ENCODE measurements around the gene PDZD2.

The PDZD2 gene

GRCh38 chr5:32123058-32123805 lies 484.3 kb downstream of the PDZD2 start:
- H3K27ac ChIP-seq, result no peak overlapping the region
- H3K9ac ChIP-seq, result no peak overlapping the region
- no peaks in the 10 kb centered on the region for H3K4me1 ChIP-seq
- no peak overlapping the region for H2AFZ ChIP-seq
- H3K4me3 ChIP-seq (ENCODE audit: low read depth, low read length), result no peak overlapping the region
- no peak for TF ChIP-seq CTCF (IDR thresholded peaks at IDR 0.05)
- no peaks in the 10 kb centered on the region for H3K9me3 ChIP-seq (ENCODE audit: control insufficient read depth, low read length)
- H3K79me2 ChIP-seq, result peaks cover 9% of the 10 kb centered on the region
- H3K36me3 ChIP-seq (ENCODE audit: control insufficient read depth, insufficient read depth, low read length), result no peaks in the 10 kb centered on the region
- no peak overlapping the region for H3K4me2 ChIP-seq (ENCODE audit: low read length)
- no peaks in the 10 kb centered on the region for H3K27me3 ChIP-seq (ENCODE audit: control insufficient read depth, insufficient read depth, low read length)

GRCh38 chr5:32123889-32124676 lies 485.2 kb downstream of the PDZD2 start:
- H3K27me3 ChIP-seq (ENCODE audit: control insufficient read depth, insufficient read depth, low read length), result no peaks in the 10 kb centered on the region
- H3K27ac ChIP-seq, result no peak overlapping the region
- no peak for TF ChIP-seq CTCF (IDR thresholded peaks at IDR 0.05)
- H2AFZ ChIP-seq, result no peak overlapping the region
- no peak overlapping the region for H3K9ac ChIP-seq
- H3K79me2 ChIP-seq, result peaks cover 12% of the 10 kb centered on the region
- H3K9me3 ChIP-seq (ENCODE audit: control insufficient read depth, low read length), result no peaks in the 10 kb centered on the region
- H3K4me2 ChIP-seq (ENCODE audit: low read length), result no peak overlapping the region
- no peaks in the 10 kb centered on the region for H3K4me1 ChIP-seq
- no peak overlapping the region for H3K4me3 ChIP-seq (ENCODE audit: low read depth, low read length)
- no peaks in the 10 kb centered on the region for H3K36me3 ChIP-seq (ENCODE audit: control insufficient read depth, insufficient read depth, low read length)

GRCh38 chr5:32126691-32127090 lies 487.8 kb downstream of the PDZD2 start:
- Histone ChIP-seq H3K9me3 (ENCODE audit: control insufficient read depth, low read length) (no peaks in the 10 kb centered on the region), H3K4me3 (ENCODE audit: low read depth, low read length) (no peak overlapping the region), H2AFZ (no peak overlapping the region), H3K4me1 (no peaks in the 10 kb centered on the region), H3K27ac (no peak overlapping the region), H3K4me2 (ENCODE audit: low read length) (no peak overlapping the region), H3K79me2 (peaks cover 10% of the 10 kb centered on the region), H3K9ac (no peak overlapping the region), H3K27me3 (ENCODE audit: control insufficient read depth, insufficient read depth, low read length) (no peaks in the 10 kb centered on the region), H3K36me3 (ENCODE audit: control insufficient read depth, insufficient read depth, low read length) (no peaks in the 10 kb centered on the region)
- no peak for TF ChIP-seq CTCF (IDR thresholded peaks at IDR 0.05)

- Histone ChIP-seq H3K36me3 (ENCODE audit: control insufficient read depth, insufficient read depth, low read length) (no peaks in the 10 kb centered on the region), H3K4me3 (ENCODE audit: low read depth, low read length) (no peak overlapping the region), H3K4me1 (no peaks in the 10 kb centered on the region), H2AFZ (no peak overlapping the region), H3K27me3 (ENCODE audit: control insufficient read depth, insufficient read depth, low read length) (no peaks in the 10 kb centered on the region), H3K79me2 (peaks cover 10% of the 10 kb centered on the region), H3K9ac (no peak overlapping the region), H3K27ac (no peak overlapping the region), H3K9me3 (ENCODE audit: control insufficient read depth, low read length) (no peaks in the 10 kb centered on the region), H3K4me2 (ENCODE audit: low read length) (no peak overlapping the region)
- no peak for TF ChIP-seq CTCF (IDR thresholded peaks at IDR 0.05)
These were observed 488.8 kb downstream of the PDZD2 start for GRCh38 chr5:32127711-32128110.
